GDM1 (cell line): Measurements from ENCODE around the gene TPCN1.
"Not testable (repeated sequence)": the region's sequence is repeated elsewhere in the genome, so short reads cannot be mapped to it uniquely, and the experiment has no call there.

Experiments
- DNase-seq: peaks from one replicate; lab custom pipeline; 2025; lab: John Stamatoyannopoulos, UW

Gene TPCN1

DNA sequence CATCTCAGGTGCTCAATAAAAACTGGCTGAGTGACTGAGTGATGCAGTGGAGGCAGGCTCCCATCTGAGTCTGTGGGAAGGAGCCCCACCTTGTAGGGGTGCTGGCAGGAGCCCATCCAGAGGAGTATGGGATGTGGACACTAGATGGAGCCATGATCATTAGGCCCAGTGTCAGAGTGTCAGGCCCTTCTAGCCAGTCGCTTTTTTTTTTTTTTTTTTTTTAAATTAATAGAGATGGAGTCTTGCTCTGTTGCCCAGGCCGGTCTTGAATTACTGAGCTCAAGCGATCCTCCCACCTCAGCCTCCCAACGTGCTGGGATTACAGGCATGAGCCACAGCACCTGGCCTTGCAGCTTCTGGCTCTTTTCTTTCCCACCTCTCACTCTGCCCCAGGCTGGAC is 24.3 kb upstream of the TPCN1 start:
- DNase-seq = peak; percentile 67

DNA sequence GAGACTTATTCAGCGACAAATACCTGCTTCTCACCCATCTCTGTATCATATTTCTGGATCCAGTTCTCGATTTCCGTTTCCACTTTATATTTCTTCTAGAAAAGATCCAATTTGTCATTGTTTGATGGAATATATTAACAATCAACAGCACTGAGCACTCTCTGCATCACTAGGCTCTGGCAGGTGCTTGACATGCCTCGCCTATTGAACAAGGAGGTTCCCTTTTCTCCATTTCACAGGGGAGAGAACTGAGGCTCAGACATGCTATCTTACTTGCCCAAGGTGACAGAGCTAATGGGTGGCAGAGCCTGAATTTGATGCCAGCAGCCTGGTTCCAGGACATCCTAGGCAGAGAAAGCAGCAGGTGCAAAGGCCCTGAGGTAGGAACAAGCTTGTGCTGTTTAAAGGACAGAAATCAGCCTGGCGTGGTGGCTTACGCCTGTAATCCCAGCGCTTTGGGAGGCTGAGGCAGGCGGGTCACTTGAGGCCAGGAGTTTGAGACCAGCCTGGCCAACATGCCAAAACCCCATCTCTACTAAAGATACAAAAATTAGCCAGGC is 23.7 kb upstream of the TPCN1 start:
- no peak for DNase-seq

DNA sequence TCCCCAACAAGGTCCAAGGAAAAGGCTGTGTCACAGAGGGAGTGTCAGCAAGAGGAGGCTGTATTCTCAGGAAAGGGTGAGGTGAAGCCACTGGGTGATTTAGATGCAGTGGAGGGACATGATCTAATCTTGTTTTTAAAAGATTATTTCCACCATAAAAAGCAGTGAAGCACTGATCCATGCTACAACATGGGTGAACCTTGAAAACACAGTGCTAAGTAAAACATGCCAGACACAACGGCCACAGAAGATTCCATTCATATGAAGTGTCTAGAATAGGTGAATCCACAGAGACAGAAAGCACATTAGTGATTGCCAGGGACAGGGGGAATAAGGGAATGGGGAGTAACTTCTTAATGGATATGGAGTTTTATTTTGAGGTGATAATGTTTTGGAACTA is 23.0 kb upstream of the TPCN1 start:
- no peak for DNase-seq

DNA sequence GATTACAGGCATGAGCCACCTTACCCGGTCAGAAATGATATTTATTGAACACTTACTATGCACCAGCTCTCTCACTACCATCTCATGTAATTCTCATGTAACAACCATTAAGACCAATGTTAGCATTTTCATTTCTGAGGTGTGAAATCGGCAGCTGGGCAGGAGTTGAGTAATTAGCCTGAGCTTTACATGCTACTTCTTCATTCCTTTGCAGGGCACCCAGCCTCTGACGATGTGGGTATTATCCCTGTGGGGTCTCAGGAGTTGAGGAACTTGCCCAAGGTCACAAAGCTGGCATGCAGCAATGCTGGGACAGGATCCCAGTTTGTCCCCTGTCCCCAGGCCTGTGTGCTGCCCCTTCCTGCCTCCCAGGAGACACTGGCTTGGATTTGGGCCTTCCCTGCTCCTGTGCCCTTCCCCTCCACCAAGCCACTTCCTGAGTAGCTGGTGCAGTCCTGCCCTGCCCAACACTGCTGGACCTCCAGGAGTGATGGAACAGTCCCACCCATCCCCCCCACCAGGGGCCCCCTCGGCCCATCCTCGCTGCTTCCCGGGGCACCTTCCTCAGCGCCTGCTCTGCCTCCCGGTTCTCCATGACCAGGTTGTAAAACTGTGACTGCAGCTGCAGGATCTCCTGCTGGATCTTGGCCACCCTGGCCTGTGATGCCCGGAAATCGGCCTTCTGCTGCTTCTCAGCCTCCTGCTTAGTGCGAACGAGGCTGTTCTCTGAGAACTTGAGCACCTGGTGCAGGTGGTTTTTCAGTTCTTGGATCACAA is 21.1 kb upstream of the TPCN1 start:
- DNase-seq = no peak

DNA sequence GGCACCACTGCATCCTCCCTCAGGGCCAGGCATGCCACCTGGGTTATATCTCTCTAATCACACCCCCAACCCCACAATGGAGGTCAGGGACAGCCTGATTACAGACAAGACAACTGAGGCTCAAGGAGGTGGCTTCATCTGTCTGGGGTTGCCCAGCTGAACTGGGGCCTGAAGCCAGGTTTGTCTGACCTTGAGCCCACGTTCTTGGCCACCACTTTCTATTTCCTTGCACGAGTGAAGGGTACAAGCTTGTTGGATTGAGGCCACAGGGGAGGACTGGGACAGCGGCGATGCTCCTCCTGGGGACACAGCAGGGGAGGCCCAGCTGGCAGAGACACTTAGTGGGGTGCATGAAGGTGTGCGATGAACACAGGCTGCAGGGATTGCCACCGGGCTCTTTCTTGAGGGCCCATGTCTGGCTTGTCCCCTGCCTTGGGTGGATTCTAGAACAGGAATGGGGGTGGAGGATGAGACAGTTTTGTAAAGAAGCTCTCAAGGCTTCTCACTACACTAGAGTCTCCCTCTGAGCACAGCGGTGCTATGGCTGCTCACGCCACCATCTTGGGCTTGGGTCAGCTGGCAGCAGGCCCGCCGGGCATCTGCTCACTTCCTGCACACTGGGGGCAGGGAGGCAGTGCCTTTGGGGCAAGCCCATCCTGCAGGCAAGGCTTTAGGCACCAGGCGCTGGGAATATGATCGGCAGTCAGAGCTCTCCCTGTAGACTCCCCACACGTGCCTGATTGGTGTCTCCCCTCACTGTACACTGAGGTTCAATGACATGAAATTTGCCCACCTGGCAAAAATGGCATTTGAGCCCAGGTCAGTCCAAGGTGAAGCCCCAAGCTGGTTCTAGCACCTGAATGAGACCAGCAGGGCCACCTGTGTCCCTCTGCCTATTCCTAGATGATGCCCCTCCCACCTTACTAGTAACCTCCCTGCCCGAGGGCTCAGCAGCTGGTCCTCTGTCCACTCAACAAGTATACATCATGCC is 19.8 kb upstream of the TPCN1 start:
- no peak for DNase-seq

DNA sequence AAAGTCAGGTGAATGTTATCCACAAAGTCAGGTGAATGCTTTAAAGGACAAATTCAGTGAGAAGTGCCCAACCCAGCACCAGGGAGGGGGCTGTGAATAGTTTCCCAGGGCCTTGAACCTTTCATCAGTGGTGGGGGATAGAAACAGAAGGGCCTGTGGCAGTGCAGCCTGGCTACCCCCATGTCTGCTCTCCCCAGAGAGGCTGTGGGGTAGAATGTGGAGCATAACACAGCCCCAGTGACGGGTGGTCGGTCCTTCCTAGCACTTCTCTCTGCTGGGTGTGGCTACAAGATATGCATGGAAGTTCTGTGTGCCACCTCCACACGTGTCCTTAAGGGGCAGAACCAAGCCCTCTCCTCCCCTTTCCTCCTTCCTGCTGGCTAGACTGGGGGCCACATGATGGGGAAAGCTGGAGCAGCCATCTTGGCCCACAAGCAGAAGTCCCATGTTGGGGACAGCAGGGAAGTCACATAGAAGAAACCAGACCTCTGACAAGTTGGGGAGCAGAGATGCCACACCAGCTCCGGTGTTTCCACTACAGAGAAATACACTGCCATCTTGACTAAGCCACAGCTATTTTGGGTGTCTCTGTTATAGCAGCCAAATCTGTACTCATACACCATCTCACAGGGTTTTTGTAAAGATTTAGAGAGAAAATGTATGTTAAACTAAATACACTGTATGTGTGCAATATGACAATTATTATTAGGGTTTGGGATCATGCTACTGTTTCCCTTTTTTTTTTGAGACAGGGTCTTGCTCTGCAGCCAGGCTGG is 18.8 kb upstream of the TPCN1 start:
- no peak for DNase-seq

DNA sequence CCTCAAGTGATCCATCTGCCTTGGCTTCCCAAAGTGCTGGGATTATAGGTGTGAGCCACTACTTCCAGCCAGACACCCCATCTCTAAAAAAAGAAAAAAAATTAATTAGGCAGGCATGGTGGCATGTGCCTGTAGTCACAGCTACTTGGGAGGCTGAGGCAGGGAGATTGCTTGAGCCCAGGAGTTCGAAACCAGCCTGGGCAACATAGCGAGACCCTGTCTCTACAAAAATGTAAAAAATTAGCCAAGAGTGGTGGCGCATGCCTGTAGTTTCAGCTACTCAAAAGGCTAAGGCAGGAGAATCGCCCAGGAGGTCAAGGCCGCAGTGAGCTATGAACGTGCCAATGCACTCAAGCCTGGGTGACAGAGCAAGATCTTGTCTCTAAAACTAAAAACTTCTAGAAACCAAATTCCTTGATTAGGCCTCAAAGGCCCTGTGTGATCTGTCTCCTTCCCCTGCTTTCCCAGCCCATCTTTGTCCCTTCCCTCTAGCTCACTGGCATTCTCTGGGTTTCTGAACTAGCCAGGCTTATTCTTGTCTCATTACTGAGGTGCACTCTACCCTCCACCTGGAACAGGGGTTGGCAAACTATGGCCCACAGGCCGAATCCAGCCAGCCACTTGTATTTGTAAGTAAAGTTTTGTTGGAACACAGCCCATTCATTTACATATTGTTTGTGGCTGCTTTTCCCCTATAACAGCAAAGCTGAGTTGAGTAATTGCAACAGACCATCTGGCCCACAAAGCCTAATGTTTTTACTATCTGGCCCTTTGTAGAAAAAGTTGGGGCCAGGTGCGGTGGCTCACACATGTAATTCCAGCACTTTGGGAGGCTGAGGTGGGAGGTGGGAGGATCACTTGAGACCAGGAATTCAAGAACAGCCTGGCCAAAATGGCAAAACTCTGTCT is 17.2 kb upstream of the TPCN1 start:
- no peak for DNase-seq

DNA sequence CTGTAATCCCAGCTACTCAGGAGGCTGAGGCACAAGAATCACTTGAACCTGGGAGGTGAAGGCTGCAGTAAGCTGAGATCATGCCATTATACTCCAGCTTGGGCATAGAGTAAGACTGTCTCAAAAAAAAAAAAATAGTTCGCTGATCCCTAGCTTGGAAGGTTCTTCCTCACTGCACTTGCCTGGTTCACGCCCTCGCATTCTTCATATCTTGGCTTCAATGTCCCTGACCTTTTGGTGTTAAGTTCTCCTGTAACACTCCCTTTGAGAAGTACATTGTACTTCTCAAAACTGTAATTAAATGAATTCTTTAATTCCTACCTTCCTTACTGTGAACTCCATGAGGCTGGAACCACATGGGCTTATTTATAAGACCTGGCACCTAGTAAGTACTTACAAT is 16.5 kb upstream of the TPCN1 start:
- no peak for DNase-seq

DNA sequence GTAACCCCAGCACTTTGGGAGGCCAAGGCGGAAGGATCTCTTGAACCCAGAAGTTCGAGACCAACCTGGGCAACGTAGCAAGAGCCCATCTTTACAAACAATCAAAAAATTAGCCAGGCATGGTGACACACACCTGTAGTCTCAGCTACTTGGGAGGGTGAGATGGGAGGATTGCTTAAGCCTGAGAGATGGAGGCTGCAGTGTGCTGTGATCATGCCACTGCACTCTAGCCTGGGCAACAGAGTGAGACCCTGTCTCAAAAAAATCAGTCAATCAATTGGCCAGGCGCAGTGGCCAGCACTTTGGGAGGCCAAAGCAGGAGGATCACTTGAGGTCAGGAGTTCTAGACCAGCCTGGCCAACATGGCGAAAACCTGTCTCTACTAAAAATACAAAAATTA is 14.5 kb upstream of the TPCN1 start:
- not testable (repeated sequence) for DNase-seq

DNA sequence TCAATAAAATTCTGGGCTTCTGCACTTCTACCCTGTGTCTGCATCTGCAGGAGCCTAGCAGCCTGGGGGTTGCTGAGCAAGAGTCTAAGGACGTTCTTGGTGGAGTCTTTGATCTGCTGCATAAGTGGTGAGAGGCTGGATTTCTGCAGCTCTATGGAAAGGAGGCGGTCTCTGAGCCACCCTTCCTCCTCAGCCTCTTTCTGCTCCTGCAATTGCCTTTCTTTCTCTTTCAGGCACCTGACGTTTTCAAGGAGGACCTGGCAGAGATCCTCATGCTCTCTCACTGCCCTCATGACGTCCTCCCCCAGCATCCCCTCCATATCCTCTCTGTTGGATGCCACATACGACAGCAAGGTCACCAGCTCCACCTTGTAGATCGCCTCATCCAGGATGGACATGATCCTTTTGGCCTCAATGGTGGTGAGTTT is 13.6 kb upstream of the TPCN1 start:
- DNase-seq = peak; percentile 50

DNA sequence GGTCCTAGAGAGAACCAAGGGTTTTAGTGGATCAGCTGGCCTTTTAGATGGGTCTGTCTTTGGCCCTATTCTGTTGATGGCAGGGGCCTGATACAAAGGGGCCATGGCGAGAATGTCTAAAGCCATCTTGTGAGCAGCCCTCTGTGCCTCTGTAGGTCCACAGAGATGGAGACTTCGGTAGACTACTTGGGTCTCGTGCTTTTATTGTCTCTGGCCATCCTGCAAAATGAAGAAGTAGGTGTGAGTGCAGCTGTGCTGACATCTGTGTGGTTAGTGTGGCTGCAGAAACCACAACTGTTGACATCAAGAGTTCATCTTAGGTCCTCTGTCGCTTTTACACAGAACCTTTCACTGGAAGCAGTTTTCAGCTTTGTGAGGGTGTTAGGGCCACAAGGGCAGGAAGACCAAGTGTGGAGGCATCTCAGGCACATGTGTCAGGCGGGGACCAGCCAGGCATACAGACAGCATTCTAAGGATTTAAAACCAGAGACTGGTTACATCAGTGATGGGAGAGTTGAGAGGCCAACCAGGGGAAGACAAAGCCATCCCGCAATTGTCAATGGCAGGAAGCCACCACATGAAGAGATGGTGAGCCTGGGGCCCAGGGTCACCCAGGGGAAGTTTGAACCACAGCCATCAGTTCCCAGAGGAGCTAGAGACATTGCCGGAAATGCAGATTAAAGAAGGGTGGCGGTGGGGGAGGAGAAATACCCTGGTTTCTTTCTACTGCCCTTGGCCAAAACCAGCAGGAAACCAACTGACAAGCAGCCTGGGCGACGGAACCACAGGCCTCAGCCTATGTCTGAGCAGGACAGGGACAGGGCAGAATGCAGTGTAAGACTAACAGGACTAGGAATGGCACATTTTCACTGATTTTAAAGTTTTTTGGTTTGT is 13.0 kb upstream of the TPCN1 start:
- peak; percentile 94 for DNase-seq

DNA sequence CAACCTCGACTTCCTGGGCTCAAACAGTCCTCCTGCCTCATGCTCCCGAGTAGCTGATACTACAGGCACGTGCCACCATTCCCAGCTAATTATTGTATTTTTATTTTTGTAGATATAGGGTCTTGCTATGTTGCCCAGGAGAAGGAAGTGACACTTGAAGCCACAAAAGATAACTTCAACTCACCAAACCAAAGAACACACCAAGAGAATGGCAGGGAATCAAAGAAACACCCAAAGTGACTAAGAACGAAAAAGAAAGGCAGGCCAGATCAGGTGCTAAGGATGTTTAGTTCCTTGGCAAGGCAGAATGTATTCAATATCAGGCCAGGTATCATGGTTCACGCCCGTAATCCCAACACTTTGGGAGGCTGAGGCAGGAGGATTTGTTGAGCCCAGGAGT is 10.1 kb upstream of the TPCN1 start:
- DNase-seq = no peak

DNA sequence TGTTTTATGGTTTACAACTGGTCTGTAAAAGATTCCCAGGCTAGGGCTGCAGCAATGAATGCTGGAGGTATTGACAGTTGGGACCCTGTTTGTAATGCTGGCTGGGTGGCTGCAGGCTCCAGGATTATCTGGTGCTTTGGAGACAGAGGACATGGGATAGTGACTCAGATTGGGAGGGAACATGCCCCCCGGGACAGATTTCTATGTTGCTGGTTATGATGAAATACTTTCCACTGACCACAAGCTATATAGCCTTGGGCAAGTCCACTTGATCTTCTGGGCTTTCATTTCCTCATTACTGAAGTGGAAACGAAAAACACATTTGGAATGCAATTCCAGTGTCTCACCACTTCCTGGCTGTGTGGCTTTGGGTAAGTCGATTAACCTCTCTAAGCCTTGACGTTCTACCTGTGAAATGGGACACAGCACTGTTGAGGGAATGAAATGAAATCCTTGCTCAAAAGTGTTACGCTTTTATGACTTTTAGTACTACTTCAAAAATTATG is 6.3 kb upstream of the TPCN1 start:
- DNase-seq = no peak

DNA sequence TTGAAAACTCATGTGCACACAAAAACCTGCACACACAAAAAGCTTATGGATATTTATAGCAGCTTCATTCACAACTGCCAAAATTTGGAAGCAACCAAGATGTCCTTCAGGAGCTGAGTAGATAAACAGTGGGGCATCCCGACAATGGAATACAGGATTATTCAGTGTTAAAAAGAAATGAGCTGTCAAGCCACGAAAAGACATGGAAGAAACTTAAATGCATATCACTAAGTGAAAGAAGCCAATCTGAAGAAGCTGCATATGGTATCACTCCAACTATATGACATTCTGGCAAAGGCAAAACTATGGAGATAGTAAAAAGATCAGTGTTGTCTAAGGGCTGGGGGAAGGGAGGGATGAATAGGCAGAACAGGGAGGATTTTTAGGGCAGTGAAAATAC is 5.2 kb upstream of the TPCN1 start:
- no peak for DNase-seq

DNA sequence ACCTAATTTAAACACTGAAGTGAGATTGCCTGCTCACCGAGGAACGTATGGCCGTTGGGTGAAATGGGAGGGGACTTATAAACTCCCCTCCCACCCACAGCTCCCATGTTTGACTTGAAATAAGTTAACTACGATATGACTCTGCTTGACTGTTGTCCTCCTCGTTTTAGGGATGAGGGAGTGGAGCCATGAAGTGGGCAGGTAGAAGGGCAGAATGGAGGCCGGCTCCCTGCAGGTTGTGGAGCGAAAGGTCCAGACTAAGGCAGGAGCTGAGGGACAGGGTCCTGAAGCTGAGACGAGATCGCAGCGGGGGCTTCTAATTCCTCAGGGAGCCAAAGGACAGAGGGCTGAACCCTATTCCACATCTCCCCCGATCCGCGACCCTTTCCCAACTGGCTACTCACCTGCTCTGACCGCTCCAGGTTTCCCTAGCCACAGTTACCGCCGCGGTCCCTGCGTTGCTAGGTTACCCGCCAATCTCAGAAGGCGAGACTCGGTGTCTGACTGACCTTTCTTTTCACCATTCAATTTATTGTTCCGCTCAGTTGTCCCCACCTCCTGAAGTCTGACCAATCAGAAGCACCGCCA is 577 bp upstream of the TPCN1 start:
- no peak for DNase-seq

DNA sequence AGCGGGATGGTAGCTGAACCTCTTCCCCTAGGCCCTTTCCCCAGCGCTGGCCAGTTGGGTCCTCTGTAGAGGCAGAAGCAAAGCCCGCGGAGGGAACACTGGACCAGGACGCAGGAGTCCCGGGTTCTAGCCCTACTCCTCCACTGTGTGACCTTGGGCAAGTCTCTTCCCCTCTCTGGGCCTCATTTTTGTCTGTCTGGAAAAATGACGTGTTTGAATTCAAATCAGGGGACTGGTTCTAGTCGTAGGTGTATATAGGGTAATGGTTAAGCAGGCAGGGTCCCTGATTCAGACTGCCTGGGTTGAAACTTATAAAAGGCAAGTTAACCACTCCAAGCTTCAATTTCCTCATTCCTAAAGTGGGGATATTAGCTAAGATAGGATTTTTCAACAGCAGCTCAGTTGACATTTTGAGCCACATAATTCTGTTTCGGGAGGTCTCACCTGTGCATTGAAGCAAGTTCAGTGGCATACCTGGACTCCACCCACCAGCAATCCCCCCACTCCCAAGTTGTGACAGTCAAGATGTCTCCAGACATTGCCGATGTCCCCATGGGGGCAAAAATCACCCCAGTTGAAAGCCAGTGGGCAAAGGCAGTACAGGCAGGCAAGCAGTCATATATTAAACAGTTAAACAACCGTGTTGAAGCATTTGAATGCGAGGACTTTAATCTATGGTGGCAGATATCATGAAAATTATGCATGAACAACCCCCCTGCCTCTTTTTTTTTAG is 899 bp downstream of the TPCN1 start:
- no peak for DNase-seq

DNA sequence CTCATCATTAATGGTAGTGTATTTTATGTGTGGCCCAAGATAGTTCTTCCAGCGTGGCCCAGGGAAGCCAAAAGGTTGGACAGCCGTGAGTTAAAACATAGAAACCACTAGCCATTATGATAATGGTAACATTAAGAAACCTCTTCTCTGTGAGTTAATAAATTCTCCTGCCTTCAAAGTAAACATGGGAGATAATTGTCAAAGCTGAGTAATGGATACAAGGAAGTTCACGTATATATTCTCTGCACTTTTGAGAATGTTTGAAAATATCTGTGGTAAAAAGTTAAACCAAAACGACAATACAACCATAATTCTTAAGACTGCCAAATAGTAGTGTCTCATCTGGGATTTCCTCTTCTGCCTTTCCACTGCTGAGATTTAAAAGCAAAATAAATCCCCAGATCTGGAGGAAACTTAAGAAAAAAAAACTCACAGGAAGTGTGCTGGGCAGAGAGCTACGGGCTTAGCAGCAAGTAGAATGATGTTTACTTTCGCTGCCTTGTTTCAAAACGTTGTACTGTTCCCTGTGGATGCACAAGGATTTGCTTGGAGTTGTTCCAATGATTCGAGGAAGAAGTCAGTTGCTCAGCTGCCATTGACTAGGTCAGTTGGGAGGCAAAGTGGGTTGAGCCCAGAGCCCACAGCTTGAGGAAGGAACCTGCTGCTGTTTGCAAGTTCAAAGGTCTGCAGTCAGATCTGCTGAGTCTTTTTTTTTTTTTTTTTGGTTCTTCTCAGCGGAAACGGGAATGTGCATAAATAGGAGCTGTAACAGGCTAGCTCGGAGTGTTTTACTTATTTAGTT is 1.7 kb downstream of the TPCN1 start:
- peak; percentile 35 for DNase-seq

DNA sequence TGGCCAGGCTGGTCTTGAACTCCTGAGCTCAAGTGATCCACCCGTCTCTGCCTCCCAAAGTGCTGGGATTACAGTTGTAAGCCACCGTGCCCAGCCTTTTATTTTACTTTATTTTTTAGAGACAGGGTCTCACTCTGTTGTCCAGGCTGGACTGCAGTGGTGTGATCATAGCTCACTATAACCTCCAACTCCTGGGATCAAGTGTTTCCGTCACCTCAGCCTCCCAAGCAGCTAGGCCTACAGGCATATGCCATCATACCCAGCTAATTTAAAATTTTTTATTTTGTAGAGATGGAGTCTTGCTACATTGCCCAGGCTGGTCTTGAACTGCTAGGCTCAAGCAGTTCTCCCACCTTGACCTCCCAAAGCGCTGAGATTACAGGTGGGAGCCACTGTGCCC is 3.7 kb downstream of the TPCN1 start:
- no peak for DNase-seq
